ENCODE measurements around the gene AP4E1.

DNA sequence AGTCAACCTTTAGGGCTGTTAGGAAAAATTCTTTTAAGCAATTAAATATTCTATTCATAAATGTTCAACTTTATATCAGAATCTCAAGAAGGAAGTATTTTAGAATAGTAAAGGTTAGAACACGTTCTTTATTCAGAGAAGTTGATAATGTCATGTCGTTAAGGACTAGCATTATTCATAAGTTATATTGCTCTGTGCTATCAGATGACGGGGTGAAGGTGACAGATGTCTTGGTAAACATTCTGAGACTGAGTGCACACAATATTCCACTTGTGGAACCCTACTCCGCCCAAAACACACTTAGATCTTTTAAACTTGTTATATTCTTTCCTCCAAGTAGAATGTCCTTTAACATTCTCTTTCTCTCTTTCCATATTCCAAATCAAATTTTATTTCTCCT lies 7.9 kb downstream of the AP4E1 start:
- TF ChIP-seq CTCF (IDR thresholded peaks at IDR 0.05), result no peak
- no peak for TF ChIP-seq EP300 (IDR thresholded peaks at IDR 0.05)

Data from tibial nerve (tissue), 4 donors.